NCI-H128 (cell line): ENCODE measurements around the gene NTSR1.

Experiments used
- DNase-seq: peaks from one replicate; lab custom pipeline; 2025; ENCODE audit not compliant: unreplicated experiment; lab: John Stamatoyannopoulos, UW

Gene NTSR1

GRCh38 chr20:62707276-62707920 lies 1.2 kb upstream of the NTSR1 start:
- DNase-seq, result no peak

- DNase-seq, result no peak
Observed at GRCh38 chr20:62707921-62708521, 615 bp upstream of the NTSR1 start.

- no peak for DNase-seq
Observed at GRCh38 chr20:62709537-62709905, 885 bp downstream of the NTSR1 start.

DNA sequence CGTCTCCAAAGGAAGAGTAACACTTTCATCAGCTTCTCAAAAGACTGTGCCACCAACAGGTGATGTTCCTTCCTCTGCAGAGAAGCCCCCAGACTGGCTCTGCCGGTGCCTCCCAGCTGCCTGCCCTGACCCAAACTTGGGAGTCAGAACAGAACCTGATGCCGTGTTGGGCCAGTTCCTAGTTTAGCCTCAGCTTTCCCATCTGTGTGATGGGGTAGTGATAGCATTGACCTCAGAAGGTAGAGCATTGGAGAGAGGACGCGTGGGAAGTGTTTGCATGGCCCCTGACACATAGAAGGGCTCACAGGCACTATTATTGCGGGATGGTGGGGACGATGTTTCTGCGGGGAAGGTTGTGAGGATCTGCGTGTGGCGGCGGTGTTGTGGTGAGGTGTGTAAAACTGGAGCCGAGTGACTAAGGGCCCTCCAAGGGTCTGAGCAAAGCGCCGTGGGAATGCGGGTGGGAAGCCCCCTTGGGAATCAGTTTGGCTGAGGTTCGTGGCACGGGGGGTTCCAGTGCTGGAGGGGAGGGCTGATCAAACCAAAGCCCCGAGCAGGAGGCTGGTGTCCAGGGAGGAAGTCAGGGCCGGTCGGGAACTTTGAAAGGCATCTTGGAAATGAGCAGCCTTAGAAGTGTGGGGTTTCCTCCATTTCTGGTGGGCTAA lies 1.7 kb downstream of the NTSR1 start:
- DNase-seq, result no peak

- DNase-seq, result no peak
Observed at GRCh38 chr20:62710886-62711702, 2.5 kb downstream of the NTSR1 start.

GRCh38 chr20:62711703-62712101 lies 3.1 kb downstream of the NTSR1 start:
- DNase-seq, result peak; percentile 73

GRCh38 chr20:62712606-62713005 lies 4.0 kb downstream of the NTSR1 start:
- no peak for DNase-seq

GRCh38 chr20:62714006-62714405 lies 5.4 kb downstream of the NTSR1 start:
- no peak for DNase-seq

- no peak for DNase-seq
Observed at GRCh38 chr20:62714799-62715198, 6.2 kb downstream of the NTSR1 start.

GRCh38 chr20:62715201-62715600 lies 6.6 kb downstream of the NTSR1 start:
- DNase-seq, result no peak

DNA sequence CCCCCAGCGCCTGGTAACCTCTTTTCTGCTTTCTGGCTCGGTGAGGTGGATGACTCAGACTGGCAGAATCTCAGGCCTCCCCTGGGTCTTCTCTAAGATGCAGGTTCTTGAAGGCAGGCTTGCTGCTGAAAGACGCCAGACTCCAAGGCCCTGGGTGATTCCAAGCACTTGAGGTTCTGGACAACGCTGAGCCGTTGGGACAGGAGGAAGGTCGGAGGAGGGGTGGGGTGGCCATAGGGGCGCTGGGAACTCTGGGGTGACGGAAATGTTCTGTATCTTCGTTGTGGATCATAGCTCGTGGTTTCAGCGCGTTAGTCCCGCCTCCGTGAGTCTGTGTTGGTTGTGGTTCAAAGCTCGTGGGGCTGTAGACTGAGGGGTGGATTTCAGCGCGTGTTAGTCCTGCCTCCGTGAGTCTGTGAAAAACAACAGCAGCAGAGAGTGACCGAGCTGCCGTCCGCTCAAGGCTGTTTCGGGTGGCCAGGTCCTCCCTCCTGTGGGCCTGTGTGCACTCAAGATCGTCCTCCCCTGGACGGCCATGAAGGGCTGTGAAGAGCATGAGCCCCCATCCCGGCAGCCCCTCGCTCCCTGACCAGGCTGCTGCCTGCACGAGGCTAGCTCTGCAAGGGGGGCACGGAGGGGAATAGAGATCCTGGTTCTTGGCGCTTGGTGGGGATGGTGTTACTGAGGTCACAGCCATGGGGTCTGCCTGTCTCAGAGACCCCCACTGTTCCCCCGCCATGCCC lies 7.7 kb downstream of the NTSR1 start:
- no peak for DNase-seq

DNA sequence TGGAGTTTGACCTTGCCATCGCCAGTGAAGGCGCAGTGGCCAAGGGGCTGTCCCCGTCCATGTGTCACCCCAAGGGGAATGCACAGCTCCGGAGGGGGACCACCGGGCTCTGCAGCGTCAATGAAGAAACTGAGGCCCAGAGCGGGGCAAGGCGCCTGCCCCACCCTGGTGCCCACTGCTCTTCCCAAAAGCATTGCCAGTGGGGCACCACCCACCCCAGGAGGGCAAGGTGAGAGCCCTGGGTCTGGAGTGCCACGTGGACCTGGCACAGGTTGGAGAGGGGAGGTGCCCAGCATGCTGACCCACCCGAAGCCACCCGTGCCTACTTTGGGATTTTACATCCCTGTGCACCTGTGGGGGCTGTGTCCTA lies 8.3 kb downstream of the NTSR1 start:
- no peak for DNase-seq

GRCh38 chr20:62717933-62718332 lies 9.3 kb downstream of the NTSR1 start:
- no peak for DNase-seq

DNA sequence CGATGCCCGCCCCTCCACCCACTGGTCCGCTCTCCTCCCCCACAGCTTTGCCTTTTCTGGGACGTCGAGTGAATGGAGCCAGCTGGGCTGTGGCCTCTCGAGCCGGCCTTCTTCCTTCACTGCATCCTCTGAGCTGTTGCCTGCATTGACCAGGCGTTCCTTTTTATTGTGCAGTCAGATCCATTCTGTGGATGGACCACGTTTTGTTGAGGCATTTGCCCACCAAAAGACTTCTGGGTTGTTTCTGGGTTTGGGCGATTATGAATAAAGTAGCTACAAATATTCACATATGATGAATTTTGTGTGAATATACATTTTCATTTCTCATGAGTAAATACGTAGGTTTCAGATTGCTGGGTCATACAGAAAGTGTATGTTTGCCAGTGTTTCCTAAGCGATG lies 9.9 kb downstream of the NTSR1 start:
- DNase-seq, result no peak

DNA sequence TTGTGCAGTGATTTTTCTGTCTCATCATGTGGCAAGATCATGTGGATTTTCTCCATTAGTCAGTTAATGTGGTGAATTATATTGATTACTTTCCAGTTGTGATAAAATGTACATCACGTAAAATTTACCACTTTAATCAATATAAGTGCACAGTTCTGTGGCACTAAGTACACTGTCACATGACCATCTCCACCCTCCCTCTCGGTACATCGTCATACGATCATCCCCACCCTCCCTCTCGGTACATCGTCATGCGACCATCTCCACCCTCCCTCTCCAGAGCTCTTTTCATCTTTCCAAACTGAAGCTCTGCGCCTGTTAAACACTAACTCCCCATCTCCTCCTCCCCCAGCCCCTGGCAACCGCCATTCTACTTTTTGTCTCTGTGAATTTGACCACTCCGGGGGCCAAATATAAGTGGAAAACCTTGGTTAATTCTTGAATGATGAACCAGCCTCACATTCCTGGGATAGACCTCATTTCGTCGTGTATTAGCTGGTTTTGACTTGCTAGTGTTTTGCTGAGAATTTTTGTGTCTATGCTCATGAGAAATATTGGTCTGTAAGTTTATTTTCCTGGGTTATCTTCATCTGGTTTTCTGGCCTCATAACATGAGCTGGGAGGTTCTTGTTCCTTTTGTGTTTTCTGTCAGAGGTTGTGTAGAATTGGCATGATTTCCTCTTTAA lies 10.8 kb downstream of the NTSR1 start:
- no peak for DNase-seq

- DNase-seq, result no peak
Observed at GRCh38 chr20:62721511-62722370, 13.1 kb downstream of the NTSR1 start.

GRCh38 chr20:62722627-62723026 lies 14.0 kb downstream of the NTSR1 start:
- no peak for DNase-seq

- no peak for DNase-seq
Observed at GRCh38 chr20:62723351-62723750, 14.7 kb downstream of the NTSR1 start.

- DNase-seq, result no peak
Observed at GRCh38 chr20:62723768-62724450, 15.3 kb downstream of the NTSR1 start.
